ENCODE data around the gene KCNB1. TPM values are rescaled to one million over a fixed set of nuclear protein-coding genes. Genes with fewer than 3 reads are reported as not detected.

The KCNB1 gene
- polyA plus RNA-seq, 1 donor from 2014 or later, result 3.6 TPM

GRCh38 chr20:49360242-49360968 lies 122.1 kb downstream of the KCNB1 start:
- Histone ChIP-seq H4K20me1 (ENCODE audit: insufficient read depth) (no peaks in the 10 kb centered on the region), H3F3A (ENCODE audit: insufficient read depth, low read length, poor library complexity, severe bottlenecking) (no peaks in the 10 kb centered on the region), H3K36me3 (ENCODE audit: insufficient read depth, low read length) (no peaks in the 10 kb centered on the region), H3K9me2 (ENCODE audit: insufficient read depth, low read length) (no peaks in the 10 kb centered on the region), H3K9me3 (ENCODE audit: low read length) (no peaks in the 10 kb centered on the region), H3K9ac (ENCODE audit: low read length) (no peak overlapping the region), H3K79me2 (replicated peaks; ENCODE audit: insufficient read depth, low read length) (no peaks in the 10 kb centered on the region), H3K4me3 (ENCODE audit: low read length) (no peak overlapping the region), H3K27me3 (ENCODE audit: insufficient read depth, low read depth, low read length) (no peaks in the 10 kb centered on the region), H3K27ac (ENCODE audit: low read length) (no peak overlapping the region), H2AFZ (ENCODE audit: low read depth, low read length) (no peak overlapping the region), H3K4me2 (ENCODE audit: low read length) (no peak overlapping the region)
- no peak for TF ChIP-seq EP300 (conservative IDR thresholded peaks at IDR 0.05; ENCODE audit: poor library complexity, severe bottlenecking)
- no peak for TF ChIP-seq SMC3 (conservative IDR thresholded peaks at IDR 0.05; ENCODE audit: poor library complexity)
- no peak for TF ChIP-seq TAF1 (IDR thresholded peaks at IDR 0.05; ENCODE audit: low read depth)
- TF ChIP-seq CTCF (IDR thresholded peaks at IDR 0.05; ENCODE audit: poor library complexity, severe bottlenecking), result no peak
- TF ChIP-seq, protein P1, sequence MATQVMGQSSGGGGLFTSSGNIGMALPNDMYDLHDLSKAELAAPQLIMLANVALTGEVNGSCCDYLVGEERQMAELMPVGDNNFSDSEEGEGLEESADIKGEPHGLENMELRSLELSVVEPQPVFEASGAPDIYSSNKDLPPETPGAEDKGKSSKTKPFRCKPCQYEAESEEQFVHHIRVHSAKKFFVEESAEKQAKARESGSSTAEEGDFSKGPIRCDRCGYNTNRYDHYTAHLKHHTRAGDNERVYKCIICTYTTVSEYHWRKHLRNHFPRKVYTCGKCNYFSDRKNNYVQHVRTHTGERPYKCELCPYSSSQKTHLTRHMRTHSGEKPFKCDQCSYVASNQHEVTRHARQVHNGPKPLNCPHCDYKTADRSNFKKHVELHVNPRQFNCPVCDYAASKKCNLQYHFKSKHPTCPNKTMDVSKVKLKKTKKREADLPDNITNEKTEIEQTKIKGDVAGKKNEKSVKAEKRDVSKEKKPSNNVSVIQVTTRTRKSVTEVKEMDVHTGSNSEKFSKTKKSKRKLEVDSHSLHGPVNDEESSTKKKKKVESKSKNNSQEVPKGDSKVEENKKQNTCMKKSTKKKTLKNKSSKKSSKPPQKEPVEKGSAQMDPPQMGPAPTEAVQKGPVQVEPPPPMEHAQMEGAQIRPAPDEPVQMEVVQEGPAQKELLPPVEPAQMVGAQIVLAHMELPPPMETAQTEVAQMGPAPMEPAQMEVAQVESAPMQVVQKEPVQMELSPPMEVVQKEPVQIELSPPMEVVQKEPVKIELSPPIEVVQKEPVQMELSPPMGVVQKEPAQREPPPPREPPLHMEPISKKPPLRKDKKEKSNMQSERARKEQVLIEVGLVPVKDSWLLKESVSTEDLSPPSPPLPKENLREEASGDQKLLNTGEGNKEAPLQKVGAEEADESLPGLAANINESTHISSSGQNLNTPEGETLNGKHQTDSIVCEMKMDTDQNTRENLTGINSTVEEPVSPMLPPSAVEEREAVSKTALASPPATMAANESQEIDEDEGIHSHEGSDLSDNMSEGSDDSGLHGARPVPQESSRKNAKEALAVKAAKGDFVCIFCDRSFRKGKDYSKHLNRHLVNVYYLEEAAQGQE (IDR thresholded peaks at IDR 0.05; ENCODE audit: borderline replicate concordance), result no peak
- no peak for TF ChIP-seq POLR2AphosphoS5 (IDR thresholded peaks at IDR 0.05)
- no peak for TF ChIP-seq MXI1 (conservative IDR thresholded peaks at IDR 0.05; ENCODE audit: poor library complexity, severe bottlenecking)
- TF ChIP-seq EZH2 (IDR thresholded peaks at IDR 0.05; ENCODE audit: borderline replicate concordance, insufficient read depth, low read length, poor library complexity, severe bottlenecking), result no peak
- no peak for TF ChIP-seq RAD21 (conservative IDR thresholded peaks at IDR 0.05)

GRCh38 chr20:49356676-49357075 lies 125.8 kb downstream of the KCNB1 start:
- Histone ChIP-seq H3K27ac (ENCODE audit: low read length) (no peak overlapping the region), H3K36me3 (ENCODE audit: insufficient read depth, low read length) (no peaks in the 10 kb centered on the region), H3K4me2 (ENCODE audit: low read length) (no peak overlapping the region), H3K9ac (ENCODE audit: low read length) (no peak overlapping the region), H3K4me3 (ENCODE audit: low read length) (no peak overlapping the region), H2AFZ (ENCODE audit: low read depth, low read length) (no peak overlapping the region), H4K20me1 (ENCODE audit: insufficient read depth) (no peaks in the 10 kb centered on the region), H3K27me3 (ENCODE audit: insufficient read depth, low read depth, low read length) (no peaks in the 10 kb centered on the region), H3K9me3 (ENCODE audit: low read length) (no peaks in the 10 kb centered on the region), H3F3A (ENCODE audit: insufficient read depth, low read length, poor library complexity, severe bottlenecking) (no peaks in the 10 kb centered on the region), H3K9me2 (ENCODE audit: insufficient read depth, low read length) (no peaks in the 10 kb centered on the region), H3K79me2 (replicated peaks; ENCODE audit: insufficient read depth, low read length) (no peaks in the 10 kb centered on the region)
- no peak for TF ChIP-seq TAF1 (IDR thresholded peaks at IDR 0.05; ENCODE audit: low read depth)
- no peak for TF ChIP-seq SMC3 (conservative IDR thresholded peaks at IDR 0.05; ENCODE audit: poor library complexity)
- no peak for TF ChIP-seq MXI1 (conservative IDR thresholded peaks at IDR 0.05; ENCODE audit: poor library complexity, severe bottlenecking)
- no peak for TF ChIP-seq CTCF (IDR thresholded peaks at IDR 0.05; ENCODE audit: poor library complexity, severe bottlenecking)
- no peak for TF ChIP-seq EP300 (conservative IDR thresholded peaks at IDR 0.05; ENCODE audit: poor library complexity, severe bottlenecking)
- no peak for TF ChIP-seq RAD21 (conservative IDR thresholded peaks at IDR 0.05)
- no peak for TF ChIP-seq EZH2 (IDR thresholded peaks at IDR 0.05; ENCODE audit: borderline replicate concordance, insufficient read depth, low read length, poor library complexity, severe bottlenecking)
- TF ChIP-seq, protein P1 (IDR thresholded peaks at IDR 0.05; ENCODE audit: borderline replicate concordance), result no peak
- TF ChIP-seq POLR2AphosphoS5 (IDR thresholded peaks at IDR 0.05), result no peak
